SKM-1 (cell line): ENCODE results near the gene RBP5.

ENCODE experiments used
- DNase-seq: peaks from one replicate; lab custom pipeline; 2025; ENCODE audit not compliant: unreplicated experiment; lab: John Stamatoyannopoulos, UW

Gene RBP5

GRCh38 chr12:7128681-7129286, at the start of gene RBP5:
RBP5 (minus strand) TSS chr12:7128889; CDS start chr12:7128775, 114 bp downstream.
- no peak for DNase-seq

GRCh38 chr12:7178481-7178880, 49.8 kb upstream of the RBP5 start:
- no peak for DNase-seq

GRCh38 chr12:7176595-7176994, 47.9 kb upstream of the RBP5 start:
- no peak for DNase-seq

GRCh38 chr12:7175493-7175892, 46.8 kb upstream of the RBP5 start:
- no peak for DNase-seq

GRCh38 chr12:7171854-7172253, 43.2 kb upstream of the RBP5 start:
- DNase-seq: no peak

GRCh38 chr12:7169951-7170350, 41.3 kb upstream of the RBP5 start:
- DNase-seq: no peak

GRCh38 chr12:7162691-7163114, 34.0 kb upstream of the RBP5 start:
- DNase-seq: no peak

- no peak for DNase-seq
These were observed 33.1 kb upstream of the RBP5 start for GRCh38 chr12:7161811-7162210.

GRCh38 chr12:7161327-7161726, 32.6 kb upstream of the RBP5 start:
- no peak for DNase-seq

GRCh38 chr12:7160183-7160582, 31.5 kb upstream of the RBP5 start:
- DNase-seq: no peak

GRCh38 chr12:7158781-7159609, 30.3 kb upstream of the RBP5 start:
- no peak for DNase-seq

- DNase-seq: no peak
These were observed 28.7 kb upstream of the RBP5 start for GRCh38 chr12:7157391-7157790.

- no peak for DNase-seq
These were observed 27.8 kb upstream of the RBP5 start for GRCh38 chr12:7156259-7157197.

- DNase-seq: no peak
These were observed 26.9 kb upstream of the RBP5 start for GRCh38 chr12:7155471-7156034.

- no peak for DNase-seq
These were observed 26.3 kb upstream of the RBP5 start for GRCh38 chr12:7154901-7155470.

GRCh38 chr12:7154042-7154441, 25.4 kb upstream of the RBP5 start:
- no peak for DNase-seq

- DNase-seq: no peak
These were observed 24.1 kb upstream of the RBP5 start for GRCh38 chr12:7152818-7153217.

GRCh38 chr12:7151532-7151931, 22.8 kb upstream of the RBP5 start:
- no peak for DNase-seq

GRCh38 chr12:7150841-7151240, 22.2 kb upstream of the RBP5 start:
- no peak for DNase-seq

GRCh38 chr12:7150356-7150755, 21.7 kb upstream of the RBP5 start:
- no peak for DNase-seq

- DNase-seq: no peak
These were observed 18.2 kb upstream of the RBP5 start for GRCh38 chr12:7146906-7147305.
